WTC11 (cell line): Measurements from ENCODE around the gene TCL1B.

ENCODE experiments used
- NFYB ChIP-seq: sonication (generic); formaldehyde crosslinking; conservative IDR thresholded peaks from 2 replicates; pipeline ENCODE4 v1.8.0; 2022; ENCODE audit warnings: low read depth, missing genetic modification reagents
- TF ChIP-seq, protein P1 (sequence below): sonication (generic); formaldehyde crosslinking; conservative IDR thresholded peaks from 2 replicates; pipeline ENCODE4 v1.8.1; 2022; ENCODE audit warnings: mild to moderate bottlenecking, missing genetic modification reagents
- TF ChIP-seq, protein P2 (sequence below): sonication (generic); formaldehyde crosslinking; IDR thresholded peaks from 2 replicates; pipeline ENCODE4 v1.8.0; 2022; ENCODE audit warnings: mild to moderate bottlenecking, missing genetic modification reagents
- TF ChIP-seq, protein P3 (sequence below): fragments of 200-600 bp; IDR thresholded peaks from 2 replicates; pipeline ENCODE4 v1.8.0; 2022; ENCODE audit warnings: antibody characterized with exemption

DNA sequence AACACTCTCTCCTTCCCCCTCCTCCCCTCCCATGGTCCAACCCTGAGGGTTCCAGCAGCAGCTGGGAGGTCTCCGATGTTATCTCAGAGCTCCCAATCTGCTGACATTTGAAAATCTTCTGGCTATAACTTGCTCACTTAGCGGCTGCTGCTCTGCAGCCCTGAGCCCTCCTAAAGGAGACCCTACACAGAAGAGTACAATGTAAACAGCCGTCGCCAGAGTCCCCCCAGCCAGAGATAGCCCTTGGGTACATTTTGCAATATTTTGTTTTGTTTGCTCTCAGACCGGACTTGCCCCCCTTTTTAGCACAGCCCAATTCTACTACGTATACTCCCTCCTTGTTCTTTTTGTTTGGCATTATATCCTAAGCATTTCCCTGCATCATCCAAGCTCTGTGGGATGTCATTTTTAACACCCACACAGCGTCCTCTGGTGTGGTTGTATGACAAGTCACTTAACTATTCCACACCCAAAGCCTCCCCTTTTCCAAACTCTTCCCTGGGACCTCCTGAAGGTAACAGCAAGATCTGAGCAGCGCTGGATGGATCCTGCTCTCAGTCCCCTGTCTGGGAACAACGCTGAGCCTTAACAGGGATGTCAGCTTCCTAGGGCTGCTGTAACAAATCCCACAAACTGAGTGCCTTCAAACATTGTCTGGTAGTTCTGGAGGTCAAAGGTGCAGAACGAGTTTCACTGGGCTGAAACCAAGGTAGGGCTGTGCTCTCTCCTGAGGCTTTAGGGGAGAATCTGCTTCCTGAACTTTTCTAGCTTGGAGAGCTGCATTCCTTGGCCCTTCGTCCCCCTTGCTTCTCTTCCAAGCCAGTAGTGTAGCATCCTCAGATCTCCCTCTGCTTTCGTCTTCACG lies 25.3 kb upstream of the TCL1B start:
- TF ChIP-seq, protein P1, sequence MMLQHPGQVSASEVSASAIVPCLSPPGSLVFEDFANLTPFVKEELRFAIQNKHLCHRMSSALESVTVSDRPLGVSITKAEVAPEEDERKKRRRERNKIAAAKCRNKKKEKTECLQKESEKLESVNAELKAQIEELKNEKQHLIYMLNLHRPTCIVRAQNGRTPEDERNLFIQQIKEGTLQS = no peak
- TF ChIP-seq NFYB = no peak
- TF ChIP-seq, protein P2, sequence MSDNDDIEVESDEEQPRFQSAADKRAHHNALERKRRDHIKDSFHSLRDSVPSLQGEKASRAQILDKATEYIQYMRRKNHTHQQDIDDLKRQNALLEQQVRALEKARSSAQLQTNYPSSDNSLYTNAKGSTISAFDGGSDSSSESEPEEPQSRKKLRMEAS (CRISPR knock-in tag) = no peak
- TF ChIP-seq, protein P3, sequence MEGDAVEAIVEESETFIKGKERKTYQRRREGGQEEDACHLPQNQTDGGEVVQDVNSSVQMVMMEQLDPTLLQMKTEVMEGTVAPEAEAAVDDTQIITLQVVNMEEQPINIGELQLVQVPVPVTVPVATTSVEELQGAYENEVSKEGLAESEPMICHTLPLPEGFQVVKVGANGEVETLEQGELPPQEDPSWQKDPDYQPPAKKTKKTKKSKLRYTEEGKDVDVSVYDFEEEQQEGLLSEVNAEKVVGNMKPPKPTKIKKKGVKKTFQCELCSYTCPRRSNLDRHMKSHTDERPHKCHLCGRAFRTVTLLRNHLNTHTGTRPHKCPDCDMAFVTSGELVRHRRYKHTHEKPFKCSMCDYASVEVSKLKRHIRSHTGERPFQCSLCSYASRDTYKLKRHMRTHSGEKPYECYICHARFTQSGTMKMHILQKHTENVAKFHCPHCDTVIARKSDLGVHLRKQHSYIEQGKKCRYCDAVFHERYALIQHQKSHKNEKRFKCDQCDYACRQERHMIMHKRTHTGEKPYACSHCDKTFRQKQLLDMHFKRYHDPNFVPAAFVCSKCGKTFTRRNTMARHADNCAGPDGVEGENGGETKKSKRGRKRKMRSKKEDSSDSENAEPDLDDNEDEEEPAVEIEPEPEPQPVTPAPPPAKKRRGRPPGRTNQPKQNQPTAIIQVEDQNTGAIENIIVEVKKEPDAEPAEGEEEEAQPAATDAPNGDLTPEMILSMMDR = no peak
